Loucy (cell line): ENCODE measurements around the gene ZNF605.

Experiments used
- H2AFZ ChIP-seq: fragments of 200-600 bp; sonication (generic); 2 replicates; pipeline ENCODE4 v1.6.0; 2016; ENCODE audit warnings: antibody characterized with exemption, mild to moderate bottlenecking, low read length, moderate library complexity
- H3F3A ChIP-seq: fragments of 200-600 bp; 2 replicates; pipeline ENCODE4 v1.6.0; 2016; ENCODE audit warnings: antibody characterized with exemption, low read depth, mild to moderate bottlenecking
- H3K27me3 ChIP-seq: fragments of 200-600 bp; sonication (generic); 2 replicates; pipeline ENCODE4 v1.6.1; 2014; ENCODE audit warnings: low read length, mild to moderate bottlenecking; ENCODE audit not compliant: insufficient read depth, poor library complexity, severe bottlenecking
- H3K36me3 ChIP-seq: fragments of 200-600 bp; sonication (generic); 2 replicates; pipeline ENCODE4 v1.6.1; 2016; ENCODE audit warnings: low read length; ENCODE audit not compliant: insufficient read depth
- H3K4me1 ChIP-seq: fragments of 200-600 bp; sonication (generic); 2 replicates; pipeline ENCODE4 v1.5.1; 2014; ENCODE audit warnings: low read length, mild to moderate bottlenecking; ENCODE audit not compliant: insufficient read depth, poor library complexity, severe bottlenecking
- H3K4me2 ChIP-seq: fragments of 200-600 bp; sonication (generic); 2 replicates; pipeline ENCODE4 v1.6.0; 2014; ENCODE audit warnings: antibody characterized with exemption, low read length, low read depth, mild to moderate bottlenecking; ENCODE audit not compliant: poor library complexity, severe bottlenecking
- H3K4me3 ChIP-seq: fragments of 200-600 bp; sonication (generic); 2 replicates; pipeline ENCODE4 v1.5.1; 2014; ENCODE audit warnings: low read length, mild to moderate bottlenecking, mixed read lengths; ENCODE audit not compliant: poor library complexity, severe bottlenecking
- H3K79me2 ChIP-seq: fragments of 200-600 bp; sonication (generic); 2 replicates; pipeline ENCODE4 v1.6.1; 2014; ENCODE audit warnings: low read length; ENCODE audit not compliant: insufficient read depth
- H3K9ac ChIP-seq: fragments of 200-600 bp; sonication (generic); 2 replicates; pipeline ENCODE4 v1.6.0; 2014; ENCODE audit warnings: mild to moderate bottlenecking, low read depth, low read length, moderate library complexity; ENCODE audit not compliant: poor library complexity, severe bottlenecking
- H3K9me2 ChIP-seq: fragments of 200-600 bp; sonication (generic); replicated peaks from 2 replicates; pipeline ENCODE4 v1.6.1; 2016; ENCODE audit warnings: low read depth, low read length, mixed read lengths
- H3K9me3 ChIP-seq: fragments of 200-600 bp; sonication (generic); 2 replicates; pipeline ENCODE4 v1.6.1; 2014; ENCODE audit warnings: mild to moderate bottlenecking, antibody characterized with exemption, low read length, low read depth; ENCODE audit not compliant: insufficient read depth
- H4K20me1 ChIP-seq: fragments of 200-600 bp; sonication (generic); 2 replicates; pipeline ENCODE4 v1.6.0; 2014; ENCODE audit warnings: antibody characterized with exemption, low read length, mild to moderate bottlenecking; ENCODE audit not compliant: insufficient read depth, poor library complexity, severe bottlenecking
- CTCF ChIP-seq: fragments of 200-600 bp; sonication (generic); conservative IDR thresholded peaks from 2 replicates; pipeline ENCODE4 v1.5.1; 2014; ENCODE audit warnings: mild to moderate bottlenecking, antibody characterized with exemption, low read length
- EZH2phosphoT487 ChIP-seq: fragments of 200-600 bp; IDR thresholded peaks from 2 replicates; pipeline ENCODE4 v1.6.1; 2018; ENCODE audit warnings: antibody characterized with exemption, mild to moderate bottlenecking, moderate library complexity, borderline replicate concordance

ZNF605 gene

GRCh38 chr12:132952371-132953162, 3.5 kb downstream of the ZNF605 start:
- TF ChIP-seq EZH2phosphoT487 (no peak), CTCF (no peak)
- H3K9me3 ChIP-seq: peaks cover 17% of the 10 kb centered on the region; the same call in 1 of the 2 replicates
- no peaks in the 10 kb centered on the region for H3K9me2 ChIP-seq
- H3K4me2 ChIP-seq: no peak overlapping the region
- peaks cover 11% of the 10 kb centered on the region for H3K4me1 ChIP-seq
- peaks cover 14% of the 10 kb centered on the region; the same call in 1 of the 2 replicates for H3K79me2 ChIP-seq
- H3F3A ChIP-seq: peaks cover 3% of the 10 kb centered on the region; the same call in 1 of the 2 replicates
- no peak overlapping the region for H2AFZ ChIP-seq
- no peaks in the 10 kb centered on the region for H3K27me3 ChIP-seq
- no peaks in the 10 kb centered on the region for H3K36me3 ChIP-seq
- no peaks in the 10 kb centered on the region for H4K20me1 ChIP-seq
- H3K4me3 ChIP-seq: no peak overlapping the region
- H3K9ac ChIP-seq: no peak overlapping the region

GRCh38 chr12:132951649-132952048, 4.5 kb downstream of the ZNF605 start:
- Histone ChIP-seq H3K9ac (no peak overlapping the region), H2AFZ (no peak overlapping the region), H3K4me2 (no peak overlapping the region), H3F3A (peaks cover 3% of the 10 kb centered on the region; the same call in 1 of the 2 replicates), H3K9me3 (peaks cover 17% of the 10 kb centered on the region; the same call in 1 of the 2 replicates), H3K79me2 (peaks cover 13% of the 10 kb centered on the region; the same call in 1 of the 2 replicates), H3K36me3 (no peaks in the 10 kb centered on the region), H4K20me1 (no peaks in the 10 kb centered on the region), H3K27me3 (no peaks in the 10 kb centered on the region), H3K9me2 (no peaks in the 10 kb centered on the region), H3K4me1 (peaks cover 11% of the 10 kb centered on the region), H3K4me3 (no peak overlapping the region)
- TF ChIP-seq EZH2phosphoT487 (no peak), CTCF (no peak)

- Histone ChIP-seq H3K9ac (no peak overlapping the region), H4K20me1 (no peaks in the 10 kb centered on the region), H3K4me1 (peaks cover 11% of the 10 kb centered on the region), H2AFZ (no peak overlapping the region), H3K27me3 (no peaks in the 10 kb centered on the region), H3K79me2 (peaks cover 10% of the 10 kb centered on the region; the same call in 1 of the 2 replicates), H3K4me3 (no peak overlapping the region), H3F3A (peaks cover 3% of the 10 kb centered on the region; the same call in 1 of the 2 replicates), H3K9me2 (no peaks in the 10 kb centered on the region), H3K36me3 (no peaks in the 10 kb centered on the region), H3K9me3 (peaks cover 19% of the 10 kb centered on the region; the same call in 1 of the 2 replicates), H3K4me2 (no peak overlapping the region)
- TF ChIP-seq CTCF (no peak), EZH2phosphoT487 (no peak)
These were observed 5.1 kb downstream of the ZNF605 start for GRCh38 chr12:132950844-132951535.
